Erythroblast (primary cell): Measurements from ENCODE around the gene MIER1.

ENCODE experiments used
- GATA1 ChIP-seq: IDR thresholded peaks from 2 replicates; pipeline ENCODE4 v1.6.1; 2011; ENCODE audit warnings: low read depth, mild to moderate bottlenecking, control low read depth, low read length, moderate library complexity
- POLR2A ChIP-seq: IDR thresholded peaks from 2 replicates; pipeline ENCODE4 v1.6.1; 2011; ENCODE audit warnings: mild to moderate bottlenecking, low read length

GRCh38 chr1:67020765-67021164, 96.0 kb downstream of the MIER1 start:
- TF ChIP-seq POLR2A (no peak), GATA1 (no peak)
